Endothelial cell of umbilical vein (primary cell): Measurements from ENCODE around the gene UNCX.

Source experiments
- EZH2 ChIP-seq: IDR thresholded peaks from 2 replicates; pipeline ENCODE4 v1.6.1; 2012; ENCODE audit warnings: borderline replicate concordance, low read depth, mild to moderate bottlenecking, moderate library complexity, low read length, inconsistent platforms; ENCODE audit not compliant: severe bottlenecking
- JUN ChIP-seq: IDR thresholded peaks from 2 replicates; pipeline ENCODE4 v1.6.1; 2011; ENCODE audit warnings: borderline replicate concordance, low read depth; ENCODE audit not compliant: insufficient read length, insufficient read depth
- MAX ChIP-seq: IDR thresholded peaks from 2 replicates; pipeline ENCODE4 v1.6.1; 2011; ENCODE audit not compliant: insufficient read depth, insufficient read length
- POLR2A ChIP-seq: IDR thresholded peaks from 2 replicates; pipeline ENCODE4 v1.6.1; 2012; ENCODE audit warnings: low read depth, mild to moderate bottlenecking, control low read depth, low read length
- TF ChIP-seq, protein P1 (sequence below), 2 donors: IDR thresholded peaks; 1 replicate in 1 of 2; 2 replicates in 1 of 2; pipeline ENCODE4 v1.5.1; 2011; ENCODE audit warnings: low read length in 2 of 2, mild to moderate bottlenecking in 2 of 2, moderate library complexity in 2 of 2, control low read depth in 1 of 2, inconsistent platforms in 1 of 2, low read depth in 1 of 2; ENCODE audit not compliant: insufficient read depth in 1 of 2; ENCODE audit errors: extremely low read depth in 1 of 2

- TF ChIP-seq JUN, result no peak
- TF ChIP-seq, protein P1, sequence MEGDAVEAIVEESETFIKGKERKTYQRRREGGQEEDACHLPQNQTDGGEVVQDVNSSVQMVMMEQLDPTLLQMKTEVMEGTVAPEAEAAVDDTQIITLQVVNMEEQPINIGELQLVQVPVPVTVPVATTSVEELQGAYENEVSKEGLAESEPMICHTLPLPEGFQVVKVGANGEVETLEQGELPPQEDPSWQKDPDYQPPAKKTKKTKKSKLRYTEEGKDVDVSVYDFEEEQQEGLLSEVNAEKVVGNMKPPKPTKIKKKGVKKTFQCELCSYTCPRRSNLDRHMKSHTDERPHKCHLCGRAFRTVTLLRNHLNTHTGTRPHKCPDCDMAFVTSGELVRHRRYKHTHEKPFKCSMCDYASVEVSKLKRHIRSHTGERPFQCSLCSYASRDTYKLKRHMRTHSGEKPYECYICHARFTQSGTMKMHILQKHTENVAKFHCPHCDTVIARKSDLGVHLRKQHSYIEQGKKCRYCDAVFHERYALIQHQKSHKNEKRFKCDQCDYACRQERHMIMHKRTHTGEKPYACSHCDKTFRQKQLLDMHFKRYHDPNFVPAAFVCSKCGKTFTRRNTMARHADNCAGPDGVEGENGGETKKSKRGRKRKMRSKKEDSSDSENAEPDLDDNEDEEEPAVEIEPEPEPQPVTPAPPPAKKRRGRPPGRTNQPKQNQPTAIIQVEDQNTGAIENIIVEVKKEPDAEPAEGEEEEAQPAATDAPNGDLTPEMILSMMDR (IDR thresholded peaks at IDR 0.05; ENCODE audit: extremely low read depth in 1 of 2, insufficient read depth in 1 of 2, low read depth in 1 of 2, low read length in 2 of 2), result no peak
- TF ChIP-seq EZH2, result no peak
- TF ChIP-seq POLR2A, result no peak
- no peak for TF ChIP-seq MAX
Observed at GRCh38 chr7:1275451-1276381, 43.0 kb downstream of the UNCX start.
